Measurements from ENCODE around the gene COMMD7.
"Not testable (repeated sequence)": the region's sequence is repeated elsewhere in the genome, so short reads cannot be mapped to it uniquely, and the experiment has no call there.

Gene COMMD7

GRCh38 chr20:32728435-32728834 lies 14.8 kb downstream of the COMMD7 start:
- not testable (repeated sequence) for DNase-seq

GRCh38 chr20:32727683-32728082 lies 15.6 kb downstream of the COMMD7 start:
- no peak for DNase-seq

GRCh38 chr20:32718749-32719348 lies 24.4 kb downstream of the COMMD7 start:
- DNase-seq, result no peak

- no peak for DNase-seq
Measured at GRCh38 chr20:32711346-32711745, 31.9 kb downstream of the COMMD7 start.

GRCh38 chr20:32709632-32710121 lies 33.6 kb downstream of the COMMD7 start:
- DNase-seq, result no peak

- not testable (repeated sequence) for DNase-seq
Measured at GRCh38 chr20:32709029-32709631, 34.1 kb downstream of the COMMD7 start.

GRCh38 chr20:32707691-32708581 lies 35.3 kb downstream of the COMMD7 start:
- no peak for DNase-seq

- DNase-seq, result no peak
Measured at GRCh38 chr20:32706486-32706885, 36.8 kb downstream of the COMMD7 start.

- no peak for DNase-seq
Measured at GRCh38 chr20:32702706-32703425, 40.4 kb downstream of the COMMD7 start.

- DNase-seq, result no peak
Measured at GRCh38 chr20:32697608-32698007, 45.7 kb downstream of the COMMD7 start.

- DNase-seq, result no peak
Measured at GRCh38 chr20:32695089-32695488, 48.2 kb downstream of the COMMD7 start.

GRCh38 chr20:32688966-32689365 lies 54.3 kb downstream of the COMMD7 start:
- not testable (repeated sequence) for DNase-seq

GRCh38 chr20:32687180-32687532 lies 56.1 kb downstream of the COMMD7 start:
- DNase-seq, result no peak

- DNase-seq, result no peak
Measured at GRCh38 chr20:32686530-32687179, 56.6 kb downstream of the COMMD7 start.

GRCh38 chr20:32685541-32686529 lies 57.4 kb downstream of the COMMD7 start:
- no peak for DNase-seq

GRCh38 chr20:32682508-32682987 lies 60.7 kb downstream of the COMMD7 start:
- no peak for DNase-seq

- DNase-seq, result peak; percentile 7
Measured at GRCh38 chr20:32681175-32682084, 61.8 kb downstream of the COMMD7 start.

- no peak for DNase-seq
Measured at GRCh38 chr20:32680544-32681174, 62.6 kb downstream of the COMMD7 start.

GRCh38 chr20:32678948-32679347 lies 64.3 kb downstream of the COMMD7 start:
- DNase-seq, result no peak
